Measurements from ENCODE around the gene ABTB2. TPM values are rescaled to one million over a fixed set of nuclear protein-coding genes. Genes with fewer than 3 reads are reported as not detected.

Gene ABTB2
- total RNA-seq, 1 experiment from 2014 or later, result 3.2 TPM

- no peak for DNase-seq (ENCODE audit: low read depth)
Observed at GRCh38 chr11:34114014-34114413, 243.8 kb downstream of the ABTB2 start.

GRCh38 chr11:34111722-34112270 is 246.0 kb downstream of the ABTB2 start:
- no peak for DNase-seq (ENCODE audit: low read depth)

- no peak for DNase-seq (ENCODE audit: low read depth)
Observed at GRCh38 chr11:34105957-34106504, 251.8 kb downstream of the ABTB2 start.

- DNase-seq (ENCODE audit: low read depth), result peak; percentile 99
Observed at GRCh38 chr11:34105079-34105956, 252.5 kb downstream of the ABTB2 start, which contains the start of gene NAT10. TSS of gene NAT10 (plus strand) at chr11:34105629. CDS start at chr11:34108226, 2,597 bp downstream.

GRCh38 chr11:34104680-34105078 is 253.1 kb downstream of the ABTB2 start:
- peak; percentile 37 for DNase-seq (ENCODE audit: low read depth)

Other genes starting within 250 kb of the ABTB2 start
- gene CAT, start 80.9 kb upstream of the ABTB2 start, total RNA-seq (2014; rRNA removed; shearing (Covaris generic)), result 102 and 121 TPM in 2 replicates
- gene ELF5, start 155.8 kb upstream of the ABTB2 start, total RNA-seq (2014; rRNA removed; shearing (Covaris generic)), result 0.30 and 0.79 TPM in 2 replicates

Data from M059J (cell line).